Nephron (organoid): ENCODE data around the gene AXIN1.

Experiments
- H3K27ac Mint-ChIP-seq, 3 experiments: 2 replicates each; pipeline ENCODE4 v1.8.0; 2020; ENCODE audit warnings: mixed read lengths in 3 of 3, mild to moderate bottlenecking in 2 of 3, moderate library complexity in 1 of 3
- H3K27me3 Mint-ChIP-seq: 2 replicates; pipeline ENCODE4 v1.8.0; 2021; ENCODE audit warnings: low read depth, mild to moderate bottlenecking, moderate library complexity, mixed read lengths
- H3K36me3 Mint-ChIP-seq: 2 replicates; pipeline ENCODE4 v1.8.0; 2020; ENCODE audit warnings: low read depth, mixed read lengths
- H3K4me1 Mint-ChIP-seq: 2 replicates; pipeline ENCODE4 v1.8.0; 2020; ENCODE audit warnings: mixed read lengths
- H3K4me3 Mint-ChIP-seq, 3 experiments: 2 replicates each; pipeline ENCODE4 v1.8.0; 2020; ENCODE audit warnings: mild to moderate bottlenecking in 3 of 3, mixed read lengths in 3 of 3, moderate library complexity in 2 of 3
- H3K9me3 Mint-ChIP-seq: 2 replicates; pipeline ENCODE4 v1.8.0; 2020; ENCODE audit warnings: mixed read lengths
- TF ChIP-seq, protein P1 (sequence below), 3 experiments: fragments of 200-600 bp; sonication (generic); IDR thresholded peaks; one replicate each; pipeline ENCODE4 v1.5.0; 2021; ENCODE audit warnings: antibody characterized with exemption in 3 of 3; ENCODE audit not compliant: unreplicated experiment in 3 of 3

AXIN1 gene

DNA sequence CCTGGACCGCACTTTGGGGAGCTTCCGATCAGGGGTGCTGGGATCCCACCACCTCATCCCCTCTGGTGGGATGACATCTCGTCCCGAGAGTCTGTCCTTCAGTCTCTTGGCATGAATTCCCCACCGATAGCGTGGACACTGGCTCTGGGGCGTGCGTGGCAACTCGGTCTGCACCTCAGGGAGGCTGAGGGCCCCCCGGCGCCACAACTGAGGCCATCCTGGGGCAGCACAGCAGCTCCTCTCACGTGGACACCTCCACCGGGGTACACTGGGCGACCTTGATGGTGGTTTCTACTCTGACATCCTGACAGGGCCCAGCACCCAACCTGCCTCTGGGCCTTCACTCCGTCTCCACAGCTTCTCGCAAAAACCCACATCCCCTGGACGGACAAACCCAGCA lies 61.0 kb downstream of the AXIN1 start:
- no peaks in the 10 kb centered on the region for H3K27me3 Mint-ChIP-seq
- H3K27ac Mint-ChIP-seq: no peak overlapping the region
- TF ChIP-seq, protein P1, sequence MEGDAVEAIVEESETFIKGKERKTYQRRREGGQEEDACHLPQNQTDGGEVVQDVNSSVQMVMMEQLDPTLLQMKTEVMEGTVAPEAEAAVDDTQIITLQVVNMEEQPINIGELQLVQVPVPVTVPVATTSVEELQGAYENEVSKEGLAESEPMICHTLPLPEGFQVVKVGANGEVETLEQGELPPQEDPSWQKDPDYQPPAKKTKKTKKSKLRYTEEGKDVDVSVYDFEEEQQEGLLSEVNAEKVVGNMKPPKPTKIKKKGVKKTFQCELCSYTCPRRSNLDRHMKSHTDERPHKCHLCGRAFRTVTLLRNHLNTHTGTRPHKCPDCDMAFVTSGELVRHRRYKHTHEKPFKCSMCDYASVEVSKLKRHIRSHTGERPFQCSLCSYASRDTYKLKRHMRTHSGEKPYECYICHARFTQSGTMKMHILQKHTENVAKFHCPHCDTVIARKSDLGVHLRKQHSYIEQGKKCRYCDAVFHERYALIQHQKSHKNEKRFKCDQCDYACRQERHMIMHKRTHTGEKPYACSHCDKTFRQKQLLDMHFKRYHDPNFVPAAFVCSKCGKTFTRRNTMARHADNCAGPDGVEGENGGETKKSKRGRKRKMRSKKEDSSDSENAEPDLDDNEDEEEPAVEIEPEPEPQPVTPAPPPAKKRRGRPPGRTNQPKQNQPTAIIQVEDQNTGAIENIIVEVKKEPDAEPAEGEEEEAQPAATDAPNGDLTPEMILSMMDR (IDR thresholded peaks at IDR 0.05; ENCODE audit: unreplicated experiment in 3 of 3): no peak
- H3K9me3 Mint-ChIP-seq: no peaks in the 10 kb centered on the region
- no peak overlapping the region for H3K4me3 Mint-ChIP-seq
- no peaks in the 10 kb centered on the region for H3K4me1 Mint-ChIP-seq
- H3K36me3 Mint-ChIP-seq: peaks cover 17% of the 10 kb centered on the region

DNA sequence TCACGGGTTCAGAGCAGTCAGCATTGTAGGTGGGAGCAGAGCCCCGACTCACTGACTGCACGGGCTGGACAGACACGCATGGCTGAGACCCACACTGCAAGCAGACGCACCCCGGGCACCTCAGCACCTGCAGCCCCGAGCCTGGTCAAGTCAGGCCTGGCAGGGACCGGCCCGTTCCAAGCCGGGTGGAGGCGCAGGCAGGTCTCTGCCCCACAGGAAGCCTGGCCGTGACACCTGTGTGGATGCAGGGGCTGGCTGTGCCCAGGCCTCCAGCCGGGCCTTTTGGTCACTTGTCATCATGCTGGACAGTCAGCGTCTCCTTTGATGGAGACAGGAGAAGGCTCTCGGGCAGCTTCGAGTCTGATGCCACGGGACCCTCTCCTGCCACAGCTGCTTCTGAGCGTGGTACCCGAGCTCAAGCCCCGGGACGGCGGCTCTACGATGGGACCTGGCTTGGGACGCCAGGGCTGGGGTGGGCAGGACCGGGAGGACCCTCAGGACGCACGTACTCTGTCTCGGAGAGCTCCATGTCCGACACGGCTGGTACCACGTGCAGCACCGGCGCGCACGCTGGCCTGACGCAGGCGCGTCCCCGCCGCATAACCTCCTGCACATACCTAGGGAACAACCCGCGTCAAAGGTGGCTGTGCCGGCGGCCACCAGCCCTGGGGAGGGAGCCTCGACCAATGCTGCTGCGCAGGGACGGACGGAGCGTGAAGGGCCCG lies 61.7 kb downstream of the AXIN1 start:
- peaks cover 21% of the 10 kb centered on the region for H3K36me3 Mint-ChIP-seq
- TF ChIP-seq, protein P1 (IDR thresholded peaks at IDR 0.05; ENCODE audit: unreplicated experiment in 3 of 3): no peak

DNA sequence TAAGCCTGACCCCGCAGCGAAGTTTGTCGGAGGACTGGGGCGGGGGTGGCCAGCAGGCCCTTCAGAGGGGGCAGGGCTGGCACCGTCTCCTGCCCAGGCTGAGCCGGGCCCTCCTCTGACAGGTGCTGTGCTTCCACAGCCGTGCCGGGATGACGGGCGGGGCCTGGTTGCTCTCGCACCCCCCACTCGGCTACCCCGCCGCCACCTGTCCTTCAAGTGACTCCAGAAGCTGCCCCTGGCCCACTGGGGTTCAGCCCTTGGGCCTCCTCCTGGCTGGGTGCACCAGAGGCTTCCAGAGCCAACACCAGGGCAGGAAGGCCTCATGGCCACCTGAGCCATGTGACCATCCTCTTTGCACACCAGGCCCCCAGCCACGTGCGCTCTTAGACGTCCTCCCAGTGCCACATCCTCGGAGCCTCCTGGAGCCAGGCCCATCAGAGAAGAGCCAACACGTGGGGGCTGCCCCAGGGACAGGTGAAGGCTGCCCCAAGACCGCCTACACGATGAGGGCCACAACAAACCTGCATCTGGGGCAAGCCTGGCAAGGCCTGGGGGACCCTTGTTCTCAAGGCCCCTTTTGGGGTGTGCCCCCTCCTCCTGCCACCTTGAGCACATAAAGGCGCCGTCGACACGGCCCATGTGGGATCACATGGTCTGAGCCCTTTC lies 62.4 kb downstream of the AXIN1 start:
- no peaks in the 10 kb centered on the region for H3K9me3 Mint-ChIP-seq
- H3K27me3 Mint-ChIP-seq: no peaks in the 10 kb centered on the region
- TF ChIP-seq, protein P1 (IDR thresholded peaks at IDR 0.05; ENCODE audit: unreplicated experiment in 3 of 3): no peak
- H3K36me3 Mint-ChIP-seq: peaks cover 21% of the 10 kb centered on the region
- H3K4me1 Mint-ChIP-seq: no peaks in the 10 kb centered on the region
- H3K27ac Mint-ChIP-seq: no peak overlapping the region
- no peak overlapping the region for H3K4me3 Mint-ChIP-seq

More for the DNA sequence above, 61.7 kb downstream of the AXIN1 start:
- Mint-ChIP-seq H3K27ac (no peak overlapping the region), H3K4me1 (no peaks in the 10 kb centered on the region), H3K4me3 (no peak overlapping the region), H3K27me3 (no peaks in the 10 kb centered on the region), H3K9me3 (no peaks in the 10 kb centered on the region)

DNA sequence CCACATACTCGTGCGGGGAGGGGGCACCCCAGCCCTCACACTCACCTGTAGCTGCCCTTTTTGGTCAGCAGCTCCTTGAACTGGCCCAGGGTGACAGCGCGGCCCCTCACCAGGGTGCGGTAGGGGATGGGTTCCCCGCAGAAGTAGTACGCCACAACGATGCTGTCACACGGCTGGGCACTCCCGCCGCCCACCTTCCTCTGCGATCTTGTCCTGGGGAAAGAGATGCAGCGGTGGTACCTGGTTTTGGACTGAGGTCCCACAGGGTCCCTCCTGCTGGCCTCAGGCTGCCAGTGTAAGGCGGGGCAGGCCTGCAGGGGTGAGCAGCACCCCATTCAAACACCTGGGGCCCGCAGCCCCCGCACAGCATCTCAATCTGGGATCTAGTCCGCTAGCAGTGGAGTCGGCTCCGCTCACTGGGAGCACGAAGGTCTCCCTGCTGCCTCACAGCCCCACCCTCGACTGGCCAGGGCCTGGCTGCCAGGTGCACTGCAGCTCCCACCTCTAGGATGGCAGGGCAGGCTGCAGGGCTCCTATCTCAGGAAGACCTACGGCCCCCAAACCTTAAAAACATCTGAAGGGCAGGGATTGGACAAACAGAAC lies 63.0 kb downstream of the AXIN1 start:
- peaks cover 21% of the 10 kb centered on the region for H3K36me3 Mint-ChIP-seq
- no peaks in the 10 kb centered on the region for H3K27me3 Mint-ChIP-seq
- TF ChIP-seq, protein P1 (IDR thresholded peaks at IDR 0.05; ENCODE audit: unreplicated experiment in 3 of 3): no peak
- H3K4me1 Mint-ChIP-seq: no peaks in the 10 kb centered on the region
- no peaks in the 10 kb centered on the region for H3K9me3 Mint-ChIP-seq
- H3K4me3 Mint-ChIP-seq: no peak overlapping the region
- H3K27ac Mint-ChIP-seq: no peak overlapping the region

DNA sequence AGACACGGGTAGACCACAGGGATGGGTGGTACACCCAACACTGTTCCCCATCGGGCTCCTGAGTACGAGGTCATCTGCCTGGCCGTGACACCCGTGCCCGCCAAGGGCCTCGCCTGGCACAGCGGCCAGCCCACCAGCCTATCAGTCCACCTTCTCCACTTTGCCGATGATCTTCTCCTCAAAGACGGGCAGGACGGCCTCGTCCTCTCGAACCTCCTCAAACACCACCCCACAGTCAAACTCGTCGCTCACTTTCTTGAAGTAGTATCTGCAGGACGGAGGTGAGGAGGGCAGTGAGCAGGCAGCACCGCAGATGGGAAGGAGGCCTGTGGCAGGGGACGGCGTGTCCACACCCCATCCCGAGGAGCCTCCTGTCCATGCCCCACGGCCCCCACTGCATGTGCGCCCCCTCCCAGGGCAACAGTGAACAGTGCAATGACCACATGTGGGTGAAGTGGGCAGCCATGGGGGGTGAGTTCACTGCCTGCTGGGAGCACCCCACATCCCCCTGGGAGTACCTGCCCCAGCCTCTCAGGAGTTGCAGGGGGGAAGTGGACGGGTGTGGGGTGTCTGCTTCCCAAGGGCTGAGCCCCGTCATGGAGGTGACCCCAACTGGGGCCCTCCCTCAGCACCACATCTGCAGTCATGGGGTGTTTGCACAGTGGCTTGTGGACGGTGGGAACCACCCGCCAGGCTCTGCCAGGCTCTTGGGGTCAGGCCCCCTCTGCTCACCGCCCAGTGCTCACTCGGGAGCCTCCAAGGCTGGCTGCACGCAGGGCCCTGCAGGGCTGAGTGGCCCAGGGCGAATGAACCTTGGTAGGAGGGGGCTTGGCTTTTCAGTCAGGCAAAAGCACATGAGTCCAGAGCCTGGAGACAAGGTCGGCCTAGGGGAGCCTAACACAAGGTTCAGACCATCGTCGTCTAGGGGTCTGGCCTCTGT lies 64.3 kb downstream of the AXIN1 start:
- Mint-ChIP-seq H3K4me3 (no peak overlapping the region), H3K9me3 (no peaks in the 10 kb centered on the region), H3K27ac (no peak overlapping the region), H3K27me3 (no peaks in the 10 kb centered on the region), H3K36me3 (peaks cover 21% of the 10 kb centered on the region), H3K4me1 (no peaks in the 10 kb centered on the region)
- TF ChIP-seq, protein P1 (IDR thresholded peaks at IDR 0.05; ENCODE audit: unreplicated experiment in 3 of 3): no peak
